ENCODE data around the gene ZNF514.
A peak's percentile ranks its signal among the peaks of the same experiment; 100 is the strongest.
"Not testable (repeated sequence)": the region's sequence is repeated elsewhere in the genome, so short reads cannot be mapped to it uniquely, and the experiment has no call there.

ZNF514 gene

GRCh38 chr2:95159690-95160449 lies at the start of gene ZNF514:
Gene ZNF514 (minus strand): TSS chr2:95159848. CDS start chr2:95153253, 6,595 bp downstream.
- H3K4me1 ChIP-seq (ENCODE audit: insufficient read depth, low read length): no peaks in the 10 kb centered on the region; the same call in 1 of the 2 replicates
- H3K9me3 ChIP-seq (ENCODE audit: control insufficient read depth, insufficient read depth, low read length): no peaks in the 10 kb centered on the region
- H3K36me3 ChIP-seq (ENCODE audit: insufficient read depth, low read length): peaks cover 8% of the 10 kb centered on the region
- H3K9ac ChIP-seq (ENCODE audit: low read depth, low read length): peak within 1 kb of the TSS; percentile 89

DNA sequence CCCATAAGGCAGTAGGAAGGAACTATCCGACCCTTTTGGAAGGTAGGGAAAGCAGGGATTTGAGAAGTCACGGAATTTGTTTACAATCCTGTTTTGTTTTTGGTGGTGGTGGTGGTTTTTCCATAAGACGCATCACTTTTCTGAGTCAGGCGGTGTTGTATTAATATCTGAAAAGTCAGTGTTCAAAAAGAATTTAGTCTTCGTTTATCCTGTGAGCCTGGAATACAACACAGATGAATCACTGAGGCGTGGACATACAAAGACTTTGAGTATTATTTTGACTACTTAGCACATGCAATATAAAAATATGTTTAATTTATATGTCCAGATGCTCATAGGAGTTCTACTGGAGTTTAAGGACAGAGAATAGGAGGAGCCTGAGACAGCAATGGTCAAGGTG lies 48.5 kb upstream of the ZNF514 start:
- Histone ChIP-seq H3K36me3 (ENCODE audit: insufficient read depth, low read length) (peaks cover 15% of the 10 kb centered on the region; the same call in 1 of the 2 replicates), H3K4me1 (ENCODE audit: insufficient read depth, low read length) (0 out of 2 replicates have a peak, but pooled peaks cover 3% of the 10 kb centered on the region), H3K9ac (ENCODE audit: low read depth, low read length) (peak overlapping the region; percentile 83), H3K9me3 (ENCODE audit: control insufficient read depth, insufficient read depth, low read length) (peaks cover 29% of the 10 kb centered on the region)

DNA sequence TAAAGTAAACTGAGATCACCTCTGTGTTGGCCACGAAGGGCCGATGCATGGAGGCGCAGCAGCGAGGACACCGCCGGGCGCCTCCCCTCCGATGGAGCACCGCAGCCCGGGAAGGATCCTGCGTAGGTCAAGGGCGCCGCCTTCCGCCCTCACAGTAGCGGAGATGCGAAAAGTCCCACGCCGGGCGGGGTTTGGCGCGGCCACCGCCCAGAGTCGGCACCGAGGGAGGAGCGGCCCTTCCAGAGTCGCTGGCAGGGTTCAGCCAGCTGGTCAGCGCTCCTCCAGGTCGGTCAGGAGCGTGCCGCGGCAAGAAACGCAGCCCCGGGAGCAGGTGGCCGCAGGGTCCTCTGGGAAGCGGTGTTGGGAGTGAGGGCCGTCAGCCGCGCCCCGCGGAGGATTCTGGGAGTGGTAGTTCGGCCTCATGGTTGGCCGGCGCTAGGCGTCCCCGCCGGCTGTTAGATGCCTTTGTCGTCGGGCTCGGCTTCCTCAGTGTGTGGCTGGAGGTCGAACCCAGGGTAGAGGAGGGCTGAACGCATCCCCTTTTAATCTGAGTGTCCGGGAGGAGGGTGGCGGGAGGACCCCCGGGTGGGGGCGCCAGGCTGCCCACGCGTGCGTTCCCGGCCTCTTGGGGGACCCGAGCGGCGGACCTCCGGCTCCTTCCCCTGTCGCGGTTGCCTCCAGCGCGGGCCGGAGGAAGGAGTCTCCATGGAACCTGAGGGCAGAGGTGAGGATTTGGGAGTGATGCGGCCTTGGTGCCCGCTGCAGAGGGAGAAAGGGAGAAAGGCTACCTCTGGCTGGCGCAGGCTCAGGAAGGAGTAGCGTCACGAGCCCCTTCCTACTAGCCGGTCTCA lies 47.7 kb upstream of the ZNF514 start, which contains the start of gene ZNF892:
ZNF892 (plus strand) TSS at position 411 of the 851 bp plus-strand sequence; CDS start at position 706, 295 bp downstream.
- peaks cover 14% of the 10 kb centered on the region; the same call in 1 of the 2 replicates for H3K36me3 ChIP-seq (ENCODE audit: insufficient read depth, low read length)
- peaks cover 21% of the 10 kb centered on the region for H3K9me3 ChIP-seq (ENCODE audit: control insufficient read depth, insufficient read depth, low read length)
- H3K9ac ChIP-seq (ENCODE audit: low read depth, low read length): peak within 1 kb of the TSS; percentile 83
- 0 out of 2 replicates have a peak, but pooled peaks cover 3% of the 10 kb centered on the region for H3K4me1 ChIP-seq (ENCODE audit: insufficient read depth, low read length)

- Histone ChIP-seq H3K9ac (ENCODE audit: low read depth, low read length) (peak overlapping the region; percentile 83; the same call in 1 of the 2 replicates), H3K4me1 (ENCODE audit: insufficient read depth, low read length) (0 out of 2 replicates have a peak, but pooled peaks cover 3% of the 10 kb centered on the region), H3K9me3 (ENCODE audit: control insufficient read depth, insufficient read depth, low read length) (peaks cover 11% of the 10 kb centered on the region; the same call in 1 of the 2 replicates), H3K36me3 (ENCODE audit: insufficient read depth, low read length) (peaks cover 4% of the 10 kb centered on the region; the same call in 1 of the 2 replicates)
Observed at GRCh38 chr2:95206096-95206495, 46.4 kb upstream of the ZNF514 start.

- Histone ChIP-seq H3K9me3 (ENCODE audit: control insufficient read depth, insufficient read depth, low read length) (peaks cover 7% of the 10 kb centered on the region; the same call in 1 of the 2 replicates), H3K9ac (ENCODE audit: low read depth, low read length) (no peak overlapping the region), H3K36me3 (ENCODE audit: insufficient read depth, low read length) (no peaks in the 10 kb centered on the region; the same call in 1 of the 2 replicates), H3K4me1 (ENCODE audit: insufficient read depth, low read length) (0 out of 2 replicates have a peak, but pooled peaks cover 3% of the 10 kb centered on the region)
Observed at GRCh38 chr2:95204396-95204795, 44.7 kb upstream of the ZNF514 start.

DNA sequence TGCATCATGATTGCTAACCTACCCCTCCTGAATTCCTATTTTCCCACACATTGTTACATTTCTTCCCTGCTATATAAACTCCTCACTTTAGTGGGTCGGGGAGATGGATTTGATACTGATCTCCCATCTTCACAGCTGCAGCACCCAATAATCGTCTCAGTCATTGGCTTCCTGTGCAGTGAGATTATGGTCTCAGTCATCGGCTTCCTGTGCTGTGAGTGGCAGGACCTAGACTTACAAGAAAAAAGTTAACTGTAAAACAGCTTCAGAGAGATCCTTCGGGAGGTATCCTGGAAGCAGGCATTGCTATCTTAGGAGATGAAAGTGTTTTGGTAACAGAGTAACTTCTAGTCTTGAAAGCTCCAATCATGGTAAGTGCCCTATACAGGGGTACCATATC lies 44.3 kb upstream of the ZNF514 start:
- H3K36me3 ChIP-seq (ENCODE audit: insufficient read depth, low read length): no peaks in the 10 kb centered on the region; the same call in 1 of the 2 replicates
- no peak overlapping the region for H3K9ac ChIP-seq (ENCODE audit: low read depth, low read length)
- H3K9me3 ChIP-seq (ENCODE audit: control insufficient read depth, insufficient read depth, low read length): 0 out of 2 replicates have a peak, but pooled peaks cover 7% of the 10 kb centered on the region
- H3K4me1 ChIP-seq (ENCODE audit: insufficient read depth, low read length): 0 out of 2 replicates have a peak, but pooled peaks cover 3% of the 10 kb centered on the region

GRCh38 chr2:95192956-95193355 lies 33.3 kb upstream of the ZNF514 start:
- not testable (repeated sequence) for H3K9me3 ChIP-seq (ENCODE audit: control insufficient read depth, insufficient read depth, low read length); H3K4me1 ChIP-seq (ENCODE audit: insufficient read depth, low read length)

GRCh38 chr2:95185973-95186372 lies 26.3 kb upstream of the ZNF514 start:
- Histone ChIP-seq H3K4me1 (ENCODE audit: insufficient read depth, low read length) (no peaks in the 10 kb centered on the region), H3K9me3 (ENCODE audit: control insufficient read depth, insufficient read depth, low read length) (peaks cover 2% of the 10 kb centered on the region; the same call in 1 of the 2 replicates), H3K36me3 (ENCODE audit: insufficient read depth, low read length) (peaks cover 4% of the 10 kb centered on the region; the same call in 1 of the 2 replicates), H3K9ac (ENCODE audit: low read depth, low read length) (no peak overlapping the region)

More at GRCh38 chr2:95192956-95193355, 33.3 kb upstream of the ZNF514 start:
- H3K9ac ChIP-seq (ENCODE audit: low read depth, low read length); H3K36me3 ChIP-seq (ENCODE audit: insufficient read depth, low read length): not testable (repeated sequence)

DNA sequence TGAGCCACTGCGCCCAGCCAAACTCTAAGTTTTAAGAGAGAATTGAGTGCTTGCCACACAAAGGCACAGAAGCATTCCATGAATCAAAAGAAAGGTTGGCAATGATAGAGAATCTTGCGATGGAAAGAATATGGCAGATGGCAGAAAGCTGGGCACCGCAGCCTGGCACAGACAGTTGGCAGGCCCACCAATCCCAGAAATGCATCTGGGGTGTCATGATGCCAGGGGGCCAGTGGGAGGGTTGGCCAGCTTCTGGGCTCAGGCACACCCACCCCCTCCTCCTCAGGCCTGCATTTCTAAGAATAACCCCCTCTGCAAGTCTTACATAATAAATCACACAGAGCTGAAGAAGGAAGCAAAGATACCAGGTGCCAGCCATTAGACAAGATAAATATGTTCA lies 25.5 kb upstream of the ZNF514 start:
- Histone ChIP-seq H3K9ac (ENCODE audit: low read depth, low read length) (no peak overlapping the region), H3K36me3 (ENCODE audit: insufficient read depth, low read length) (peaks cover 6% of the 10 kb centered on the region; the same call in 1 of the 2 replicates), H3K4me1 (ENCODE audit: insufficient read depth, low read length) (no peaks in the 10 kb centered on the region), H3K9me3 (ENCODE audit: control insufficient read depth, insufficient read depth, low read length) (peaks cover 6% of the 10 kb centered on the region; the same call in 1 of the 2 replicates)

- H3K4me1 ChIP-seq (ENCODE audit: insufficient read depth, low read length): no peaks in the 10 kb centered on the region
- peaks cover 6% of the 10 kb centered on the region; the same call in 1 of the 2 replicates for H3K36me3 ChIP-seq (ENCODE audit: insufficient read depth, low read length)
- H3K9ac ChIP-seq (ENCODE audit: low read depth, low read length): no peak overlapping the region
- H3K9me3 ChIP-seq (ENCODE audit: control insufficient read depth, insufficient read depth, low read length): peaks cover 6% of the 10 kb centered on the region; the same call in 1 of the 2 replicates
Observed at GRCh38 chr2:95181774-95182173, 22.1 kb upstream of the ZNF514 start.

GRCh38 chr2:95179451-95179850 lies 19.8 kb upstream of the ZNF514 start:
- no peaks in the 10 kb centered on the region for H3K4me1 ChIP-seq (ENCODE audit: insufficient read depth, low read length)
- no peak overlapping the region for H3K9ac ChIP-seq (ENCODE audit: low read depth, low read length)
- peaks cover 6% of the 10 kb centered on the region; the same call in 1 of the 2 replicates for H3K36me3 ChIP-seq (ENCODE audit: insufficient read depth, low read length)
- peaks cover 6% of the 10 kb centered on the region; the same call in 1 of the 2 replicates for H3K9me3 ChIP-seq (ENCODE audit: control insufficient read depth, insufficient read depth, low read length)

GRCh38 chr2:95174031-95174542 lies 14.4 kb upstream of the ZNF514 start:
- Histone ChIP-seq H3K36me3 (ENCODE audit: insufficient read depth, low read length) (no peaks in the 10 kb centered on the region; the same call in 1 of the 2 replicates), H3K4me1 (ENCODE audit: insufficient read depth, low read length) (no peaks in the 10 kb centered on the region), H3K9me3 (ENCODE audit: control insufficient read depth, insufficient read depth, low read length) (no peaks in the 10 kb centered on the region), H3K9ac (ENCODE audit: low read depth, low read length) (no peak overlapping the region)

DNA sequence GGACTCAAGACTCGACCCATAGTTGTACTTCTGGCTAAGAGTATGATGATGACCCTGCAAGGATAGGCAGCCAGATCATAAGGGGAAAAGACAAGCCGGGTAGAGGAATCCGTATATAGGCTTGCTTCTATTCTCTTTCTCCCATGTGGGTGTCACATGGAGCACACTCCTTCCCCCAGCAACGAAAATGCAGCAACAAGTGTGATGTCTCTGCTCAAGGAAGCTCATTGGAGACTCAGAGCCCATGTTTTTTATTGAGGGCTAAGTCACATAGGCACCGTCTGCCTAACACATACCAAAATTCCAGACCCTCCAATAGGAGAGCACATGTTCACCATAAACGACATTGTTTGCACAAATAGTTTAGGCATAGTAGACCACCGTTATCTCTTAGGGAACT lies 12.3 kb upstream of the ZNF514 start:
- Histone ChIP-seq H3K4me1 (ENCODE audit: insufficient read depth, low read length) (no peaks in the 10 kb centered on the region), H3K9ac (ENCODE audit: low read depth, low read length) (no peak overlapping the region), H3K9me3 (ENCODE audit: control insufficient read depth, insufficient read depth, low read length) (no peaks in the 10 kb centered on the region), H3K36me3 (ENCODE audit: insufficient read depth, low read length) (no peaks in the 10 kb centered on the region)

Data from ES-I3 (cell line).